Measurements from ENCODE around the gene SEPTIN1.

DNA sequence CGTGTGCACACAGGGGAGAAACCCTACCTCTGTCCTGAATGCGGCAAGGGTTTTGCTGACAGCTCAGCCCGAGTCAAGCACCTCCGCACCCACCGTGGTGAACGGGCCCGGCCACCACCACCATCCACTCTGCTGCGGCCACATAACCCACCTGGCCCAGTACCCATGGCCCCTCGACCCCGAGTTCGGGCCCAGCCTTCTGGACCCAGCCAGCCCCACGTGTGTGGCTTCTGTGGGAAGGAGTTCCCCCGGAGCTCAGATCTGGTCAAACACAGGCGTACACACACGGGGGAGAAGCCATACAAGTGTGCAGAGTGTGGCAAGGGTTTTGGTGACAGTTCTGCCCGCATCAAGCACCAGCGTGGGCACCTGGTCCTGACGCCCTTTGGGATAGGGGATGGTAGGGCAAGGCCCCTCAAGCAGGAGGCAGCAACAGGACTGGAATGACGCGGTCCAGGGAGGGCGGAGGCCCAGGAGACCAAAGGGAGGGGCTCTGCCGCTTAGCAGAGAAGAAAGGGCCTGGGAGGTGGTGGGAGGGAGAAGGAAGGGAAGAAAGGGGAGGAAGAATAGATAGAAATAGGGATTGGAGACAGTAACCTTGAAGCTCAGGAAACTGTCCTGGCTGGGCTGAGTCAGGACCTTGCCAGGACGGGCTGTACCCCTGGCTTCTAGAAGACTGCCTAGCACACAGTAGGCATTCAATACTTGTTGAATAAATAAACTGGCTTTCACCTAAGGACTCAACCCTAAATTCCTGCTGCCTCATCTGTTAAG lies 16.5 kb upstream of the SEPTIN1 start:
- no peak for TF ChIP-seq POLR2A (IDR thresholded peaks at IDR 0.05)
- TF ChIP-seq, protein P1, sequence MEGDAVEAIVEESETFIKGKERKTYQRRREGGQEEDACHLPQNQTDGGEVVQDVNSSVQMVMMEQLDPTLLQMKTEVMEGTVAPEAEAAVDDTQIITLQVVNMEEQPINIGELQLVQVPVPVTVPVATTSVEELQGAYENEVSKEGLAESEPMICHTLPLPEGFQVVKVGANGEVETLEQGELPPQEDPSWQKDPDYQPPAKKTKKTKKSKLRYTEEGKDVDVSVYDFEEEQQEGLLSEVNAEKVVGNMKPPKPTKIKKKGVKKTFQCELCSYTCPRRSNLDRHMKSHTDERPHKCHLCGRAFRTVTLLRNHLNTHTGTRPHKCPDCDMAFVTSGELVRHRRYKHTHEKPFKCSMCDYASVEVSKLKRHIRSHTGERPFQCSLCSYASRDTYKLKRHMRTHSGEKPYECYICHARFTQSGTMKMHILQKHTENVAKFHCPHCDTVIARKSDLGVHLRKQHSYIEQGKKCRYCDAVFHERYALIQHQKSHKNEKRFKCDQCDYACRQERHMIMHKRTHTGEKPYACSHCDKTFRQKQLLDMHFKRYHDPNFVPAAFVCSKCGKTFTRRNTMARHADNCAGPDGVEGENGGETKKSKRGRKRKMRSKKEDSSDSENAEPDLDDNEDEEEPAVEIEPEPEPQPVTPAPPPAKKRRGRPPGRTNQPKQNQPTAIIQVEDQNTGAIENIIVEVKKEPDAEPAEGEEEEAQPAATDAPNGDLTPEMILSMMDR (IDR thresholded peaks at IDR 0.05): no peak
